AG04450 (cell line): ENCODE results near the gene PAPLN. TPM values are rescaled to one million over a fixed set of nuclear protein-coding genes. Genes with fewer than 3 reads are reported as not detected.
A peak's percentile ranks its signal among the peaks of the same experiment; 100 is the strongest.

ENCODE experiments used
- CTCF ChIA-PET: fragments of 300-600, 350-600 bp; formaldehyde crosslinking; extraction: SDS; loops from one replicate; lab custom pipeline; 2022; ENCODE audit warnings: antibody characterized with exemption, inconsistent platforms; lab: Charles Lee
- POLR2A ChIA-PET: fragments of 350-600 bp; formaldehyde crosslinking; extraction: SDS; loops from one replicate; lab custom pipeline; 2021; ENCODE audit warnings: antibody characterized with exemption, inconsistent platforms; lab: Yijun Ruan, JAX
- DNase-seq: peaks from one replicate; pipeline ENCODE4 v3.0.0-alpha.2; 2011; ENCODE audit warnings: low read depth, low spot score
- H3K27ac ChIP-seq: one replicate; pipeline ENCODE4 v1.5.1; 2012; ENCODE audit warnings: low read depth, low read length, control low read depth
- H3K27me3 ChIP-seq: one replicate; pipeline ENCODE4 v1.6.0; 2012; ENCODE audit warnings: low read length; ENCODE audit not compliant: control insufficient read depth, insufficient read depth
- H3K4me3 ChIP-seq: 2 replicates; pipeline ENCODE4 v1.5.1; 2011; ENCODE audit warnings: mild to moderate bottlenecking, low read depth, low read length, control low read depth
- H3K9me3 ChIP-seq: 2 replicates; pipeline ENCODE4 v1.5.1; 2012; ENCODE audit warnings: low read length; ENCODE audit not compliant: control insufficient read depth, insufficient read depth
- CTCF ChIP-seq: IDR thresholded peaks from 2 replicates; pipeline ENCODE4 v1.5.1; 2011; ENCODE audit warnings: low read depth, low read length, control low read depth, inconsistent platforms
- polyA plus RNA-seq: library from polyadenylated mRNA; depleted of rRNA; stranded (reverse); fragments of >200 nt; gene quantifications from 2 replicates; pipeline ENCODE4 v1.2.3, GENCODE V29; 2011

Gene PAPLN
- polyA plus RNA-seq, 1 experiment, result 3.1 TPM

- H3K27ac ChIP-seq, result no peak overlapping the region
- POLR2A ChIA-PET, result interaction anchor here (0.5 to 0.6 kb wide), 2 partner anchors 9 to 385 kb away, joined by 3 read pairs; no protein-coding TSS in a partner anchor
- CTCF ChIA-PET, result interaction anchor here (0.7 to 1.3 kb wide), 2 partner anchors 97 to 109 kb away, joined by 3 to 4 read pairs; no protein-coding TSS in a partner anchor
- no peaks in the 10 kb centered on the region for H3K27me3 ChIP-seq
- no peaks in the 10 kb centered on the region; the same call in 1 of the 2 replicates for H3K9me3 ChIP-seq
- peak overlapping the region; percentile 44 for H3K4me3 ChIP-seq
- no peak for DNase-seq
- TF ChIP-seq CTCF, result no peak
Measured at GRCh38 chr14:73269729-73270531, 32.6 kb downstream of the PAPLN start.

- DNase-seq, result no peak
- ChIA-PET CTCF (interaction anchor here (1.7 to 2.8 kb wide), 2 partner anchors 24 to 199 kb away, joined by 4 to 11 read pairs; no protein-coding TSS in a partner anchor), POLR2A (interaction anchor here (0.5 to 1.0 kb wide), 2 partner anchors 10 to 26 kb away, joined by 3 read pairs; no protein-coding TSS in a partner anchor)
- TF ChIP-seq CTCF, result no peak
- no peak overlapping the region for H3K27ac ChIP-seq
- no peak overlapping the region for H3K4me3 ChIP-seq
- no peaks in the 10 kb centered on the region for H3K27me3 ChIP-seq
- H3K9me3 ChIP-seq, result no peaks in the 10 kb centered on the region; the same call in 1 of the 2 replicates
Measured at GRCh38 chr14:73272393-73272792, 35.1 kb downstream of the PAPLN start.

- Histone ChIP-seq H3K27me3 (no peaks in the 10 kb centered on the region), H3K27ac (no peak overlapping the region), H3K4me3 (no peak overlapping the region), H3K9me3 (no peaks in the 10 kb centered on the region; the same call in 1 of the 2 replicates)
- ChIA-PET POLR2A (no interaction called here), CTCF (interaction anchor here (0.6 to 2.8 kb wide), 3 partner anchors 21 to 100 kb away, joined by 3 to 11 read pairs (median 7); no protein-coding TSS in a partner anchor)
- TF ChIP-seq CTCF, result no peak
- no peak for DNase-seq
Measured at GRCh38 chr14:73273799-73274198, 36.5 kb downstream of the PAPLN start.

GRCh38 chr14:73276836-73277235 lies 39.5 kb downstream of the PAPLN start:
- POLR2A ChIA-PET, result no interaction called here
- Histone ChIP-seq H3K27me3 (no peaks in the 10 kb centered on the region), H3K27ac (no peak overlapping the region), H3K9me3 (no peaks in the 10 kb centered on the region), H3K4me3 (no peak overlapping the region)
- no peak for DNase-seq
- CTCF ChIA-PET, result no interaction called here
- no peak for TF ChIP-seq CTCF

GRCh38 chr14:73277376-73277775 lies 40.1 kb downstream of the PAPLN start:
- TF ChIP-seq CTCF, result no peak
- CTCF ChIA-PET, result no interaction called here
- Histone ChIP-seq H3K27me3 (no peaks in the 10 kb centered on the region), H3K4me3 (no peak overlapping the region), H3K9me3 (no peaks in the 10 kb centered on the region), H3K27ac (no peak overlapping the region)
- POLR2A ChIA-PET, result interaction anchor here (0.7 kb wide), 2 partner anchors 29 to 213 kb away, joined by 3 read pairs; partner anchors contain the start of gene RIOX1
- DNase-seq, result no peak
